Lower leg skin (tissue), 4 donors: Measurements from ENCODE around the gene TRPM3. TPM values are rescaled to one million over a fixed set of nuclear protein-coding genes. Genes with fewer than 3 reads are reported as not detected.

Experiments
- DNase-seq, 2 donors: peaks; one replicate each; pipeline ENCODE4 v3.0.0-alpha.2; 2019; ENCODE audit warnings: low spot score in 2 of 2
- H3K4me3 ChIP-seq: fragments of 200-600 bp; sonication (generic); 2 replicates; pipeline ENCODE4 v1.5.1; 2017; ENCODE audit warnings: mild to moderate bottlenecking, low read depth; ENCODE audit not compliant: poor library complexity, severe bottlenecking
- CTCF ChIP-seq, 3 donors: fragments of 450-650 bp; IDR thresholded peaks; one replicate each; pipeline ENCODE4 v1.5.1; 2016; ENCODE audit warnings: antibody characterized with exemption in 3 of 3, mild to moderate bottlenecking in 3 of 3, moderate library complexity in 2 of 3
- POLR2A ChIP-seq, 2 donors: fragments of 450-650 bp; IDR thresholded peaks; one replicate each; pipeline ENCODE4 v1.6.1; 2016 to 2017; ENCODE audit warnings: antibody characterized with exemption in 2 of 2, mild to moderate bottlenecking in 1 of 2, moderate library complexity in 1 of 2
- WGBS, 2 donors: methylation state at CpG; one replicate each; pipeline ENCODE4 v1.1.5; 2018; 5-methylcytosine and 5-hydroxymethylcytosine counted together
- intact Hi-C: fragments of 100-400 bp; cut with DNase I; formaldehyde crosslinking; loops from one replicate; pipeline ENCODE4 v1.15.0; 2023; ENCODE audit warnings: low total_unique reads
- total RNA-seq, 4 donors: library from RNA; depleted of rRNA; stranded (reverse); fragments of >200 nt; gene quantifications; one replicate each; pipeline ENCODE4 v1.1.0, GENCODE V29; 2016

The TRPM3 gene
- total RNA-seq, 4 donors from 2014 or later, result 0.10 to 0.29 TPM; not detected in 2

GRCh38 chr9:70496244-70496643 is 625.2 kb downstream of the TRPM3 start:
- DNase-seq, result no peak
- TF ChIP-seq CTCF (IDR thresholded peaks at IDR 0.05), result no peak
- no peak for TF ChIP-seq POLR2A (IDR thresholded peaks at IDR 0.05)
- intact Hi-C loops, result loop anchor here (10.0 kb wide), 1 partner anchor 49 kb away; no protein-coding TSS in a partner anchor
- 88 to 95% methylated on average over 2 of the region's 2 CpGs for WGBS, 2 donors
- H3K4me3 ChIP-seq, result no peak overlapping the region

- TF ChIP-seq POLR2A (IDR thresholded peaks at IDR 0.05) (no peak), CTCF (IDR thresholded peaks at IDR 0.05) (no peak)
- 49 to 68% methylated on average over 6 of the region's 6 CpGs for WGBS, 2 donors
- no peak overlapping the region for H3K4me3 ChIP-seq
- intact Hi-C loops, result loop anchor here (10.0 kb wide), 1 partner anchor 49 kb away; no protein-coding TSS in a partner anchor
- DNase-seq, result no peak
These were observed 625.9 kb downstream of the TRPM3 start for GRCh38 chr9:70495514-70495913.

GRCh38 chr9:70494221-70494620 is 627.2 kb downstream of the TRPM3 start:
- DNase-seq, result no peak
- 76 to 86% methylated on average over 5 of the region's 5 CpGs for WGBS, 2 donors
- intact Hi-C loops, result loop anchor here (10.0 kb wide), 1 partner anchor 51 kb away; no protein-coding TSS in a partner anchor
- TF ChIP-seq CTCF (IDR thresholded peaks at IDR 0.05) (no peak), POLR2A (IDR thresholded peaks at IDR 0.05) (no peak)
- no peak overlapping the region for H3K4me3 ChIP-seq

- intact Hi-C loops, result loop anchor here (10.0 kb wide), 1 partner anchor 52 kb away; no protein-coding TSS in a partner anchor
- 69 to 80% methylated on average over 9 of the region's 9 CpGs for WGBS, 2 donors
These were observed 628.4 kb downstream of the TRPM3 start for GRCh38 chr9:70493029-70493428.

GRCh38 chr9:70492319-70492777 is 629.1 kb downstream of the TRPM3 start:
- no peak for TF ChIP-seq CTCF (IDR thresholded peaks at IDR 0.05)
- no peak for TF ChIP-seq POLR2A (IDR thresholded peaks at IDR 0.05)
- no peak overlapping the region for H3K4me3 ChIP-seq
- intact Hi-C loops, result loop anchor here (10.0 kb wide), 1 partner anchor 52 kb away; no protein-coding TSS in a partner anchor
- DNase-seq, result no peak
- WGBS, 2 donors, result 75 to 85% methylated on average over 2 of the region's 2 CpGs

More at GRCh38 chr9:70493029-70493428, 628.4 kb downstream of the TRPM3 start:
- TF ChIP-seq POLR2A (IDR thresholded peaks at IDR 0.05) (no peak), CTCF (IDR thresholded peaks at IDR 0.05) (no peak)
- DNase-seq, result no peak
- no peak overlapping the region for H3K4me3 ChIP-seq
